AG10803 (cell line): ENCODE results near the gene RGS9BP.

ENCODE experiments used
- DNase-seq: peaks from one replicate; pipeline ENCODE4 v3.0.0; 2010; ENCODE audit warnings: low read depth
- H3K4me3 ChIP-seq: 2 replicates; pipeline ENCODE4 v1.5.1; 2011; ENCODE audit warnings: mild to moderate bottlenecking, low read length, control low read depth
- CTCF ChIP-seq: conservative IDR thresholded peaks from 2 replicates; pipeline ENCODE4 v1.5.1; 2011; ENCODE audit warnings: mild to moderate bottlenecking, low read length, control low read depth, inconsistent platforms

RGS9BP gene

GRCh38 chr19:32719611-32720059, 44.0 kb downstream of the RGS9BP start, which contains the start of gene TDRD12:
Gene TDRD12 (plus strand): TSS chr19:32719767. CDS start chr19:32720073, 306 bp downstream.
- no peak for TF ChIP-seq CTCF
- no peak for DNase-seq
- H3K4me3 ChIP-seq = no peak within 1 kb of the TSS

GRCh38 chr19:32720216-32720935, 44.7 kb downstream of the RGS9BP start:
- no peak for TF ChIP-seq CTCF
- DNase-seq = no peak
- no peak overlapping the region for H3K4me3 ChIP-seq

DNA sequence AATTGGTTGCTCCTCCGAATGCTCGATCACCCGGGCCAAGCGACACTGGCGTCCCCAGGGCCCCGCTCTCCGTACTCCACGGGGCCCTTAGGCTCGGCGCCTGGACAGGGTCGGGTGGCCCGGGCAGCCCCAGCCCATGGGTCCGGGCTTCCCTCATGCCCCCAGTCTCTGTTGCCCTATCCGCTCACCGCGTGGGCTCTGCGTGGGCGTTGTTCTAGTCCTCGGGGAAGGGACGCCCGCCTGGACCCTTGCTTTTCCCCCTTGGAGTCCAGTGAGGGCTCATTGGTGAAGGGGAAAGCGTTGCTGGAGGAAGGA, 45.2 kb downstream of the RGS9BP start:
- TF ChIP-seq CTCF = no peak
- no peak for DNase-seq
- no peak overlapping the region for H3K4me3 ChIP-seq
